Iris pigment epithelial cell (primary cell): ENCODE results near the gene CR1L.
"Not testable (repeated sequence)": the region's sequence is repeated elsewhere in the genome, so short reads cannot be mapped to it uniquely, and the experiment has no call there.

Source experiments
- DNase-seq: peaks from one replicate; pipeline ENCODE4 v3.0.0-alpha.2; 2011; ENCODE audit warnings: low read depth

CR1L gene

DNA sequence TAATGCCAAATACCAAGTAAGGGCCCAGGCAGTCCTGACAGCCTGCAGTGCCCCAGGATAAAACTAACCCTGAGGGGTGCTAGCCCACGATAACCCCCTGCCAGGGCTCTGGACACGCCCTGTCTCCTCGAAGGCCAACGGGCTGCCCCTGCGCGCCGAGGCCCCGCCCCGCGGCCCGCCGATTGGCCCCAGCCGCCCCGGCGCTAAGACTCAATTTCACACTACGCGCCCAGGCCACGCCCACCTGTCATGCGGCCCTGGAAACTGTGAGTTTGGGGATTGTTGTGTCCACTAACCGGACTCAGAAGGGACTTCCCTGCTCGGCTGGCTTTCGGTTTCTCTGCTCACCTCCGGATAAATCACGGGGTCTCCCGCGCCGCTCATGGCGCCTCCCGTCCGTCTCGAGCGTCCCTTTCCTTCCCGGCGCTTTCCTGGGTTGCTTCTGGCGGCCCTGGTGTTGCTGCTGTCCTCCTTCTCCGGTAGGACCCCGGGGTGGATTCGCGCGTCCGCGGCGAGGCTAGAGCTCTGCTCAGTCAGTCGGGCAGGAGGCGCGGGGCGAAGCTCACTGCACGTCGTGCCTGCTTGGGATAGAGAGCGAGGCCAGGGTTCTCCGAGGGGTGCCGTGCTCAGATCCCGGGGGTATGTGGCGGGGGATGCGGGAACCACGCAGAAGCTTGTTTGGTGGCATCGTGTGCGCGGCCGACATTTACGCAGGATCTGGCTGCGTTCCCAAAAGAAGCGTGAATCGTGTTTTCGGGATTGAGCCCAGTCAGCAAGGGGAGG is at the start of gene CR1L:
Gene CR1L (plus strand): TSS at position 282 of the 783 bp plus-strand sequence. CDS start 101 bp downstream, at position 383.
- DNase-seq: peak; percentile 51

DNA sequence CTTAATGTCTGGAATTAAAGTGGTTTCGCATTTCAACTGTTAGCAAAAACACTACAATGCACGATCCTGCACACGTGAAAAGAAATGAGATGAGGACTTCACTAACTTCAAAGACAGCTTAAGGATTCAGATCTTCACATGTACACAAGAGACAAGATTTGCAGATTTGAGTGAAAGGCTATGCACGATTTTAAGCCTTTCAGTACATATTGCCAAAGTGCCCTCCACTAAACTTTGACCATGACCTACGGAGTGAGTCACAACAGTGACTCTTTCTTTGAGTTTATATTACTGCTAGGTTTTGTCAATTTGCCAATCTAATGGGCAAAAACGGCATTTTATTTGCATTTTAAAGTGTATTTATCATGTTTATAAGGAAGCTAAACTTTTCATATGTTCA is 41.2 kb upstream of the CR1L start:
- DNase-seq: peak; percentile 51

DNA sequence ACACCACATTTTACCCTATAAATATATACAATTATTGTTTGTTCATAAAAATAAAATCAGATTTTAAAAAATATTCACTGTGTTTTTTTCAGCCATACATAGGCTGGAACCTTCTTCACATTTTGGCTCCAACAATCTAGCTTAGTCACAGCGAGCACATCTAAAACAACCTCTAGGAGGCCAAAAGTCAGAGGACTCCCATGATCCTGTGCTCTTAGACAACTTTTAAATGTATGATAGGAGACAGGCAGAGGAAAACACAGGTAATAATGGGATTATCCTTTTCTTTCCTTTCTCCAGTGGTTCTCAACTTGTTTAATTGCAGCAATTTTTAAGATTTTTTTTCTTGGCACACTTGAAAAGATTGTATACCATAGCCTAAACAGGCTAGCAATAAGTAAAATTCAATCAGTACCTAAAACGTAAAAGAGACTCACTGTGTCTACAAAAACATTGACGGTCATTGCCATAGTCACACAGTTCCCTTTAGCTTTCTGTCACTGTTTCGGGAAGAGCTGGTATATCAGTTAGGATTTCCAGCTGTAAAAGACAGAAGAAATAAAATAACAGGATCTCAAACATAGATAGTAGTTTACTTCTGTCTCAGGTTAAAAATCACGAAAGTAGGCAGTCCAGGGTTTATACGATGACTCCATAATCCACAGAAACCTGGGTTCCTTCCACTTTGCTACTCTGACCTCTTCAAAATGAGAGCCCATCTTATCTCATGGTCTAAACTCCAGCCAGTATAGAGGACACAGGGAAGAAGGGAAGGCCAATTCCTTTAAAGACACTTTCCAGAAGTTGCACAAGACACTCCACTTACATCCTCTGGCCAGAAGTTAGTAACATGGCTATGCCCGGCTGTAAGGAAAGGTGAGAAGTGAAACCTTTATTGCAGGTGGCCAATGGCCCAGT is 39.2 kb upstream of the CR1L start:
- DNase-seq: no peak

DNA sequence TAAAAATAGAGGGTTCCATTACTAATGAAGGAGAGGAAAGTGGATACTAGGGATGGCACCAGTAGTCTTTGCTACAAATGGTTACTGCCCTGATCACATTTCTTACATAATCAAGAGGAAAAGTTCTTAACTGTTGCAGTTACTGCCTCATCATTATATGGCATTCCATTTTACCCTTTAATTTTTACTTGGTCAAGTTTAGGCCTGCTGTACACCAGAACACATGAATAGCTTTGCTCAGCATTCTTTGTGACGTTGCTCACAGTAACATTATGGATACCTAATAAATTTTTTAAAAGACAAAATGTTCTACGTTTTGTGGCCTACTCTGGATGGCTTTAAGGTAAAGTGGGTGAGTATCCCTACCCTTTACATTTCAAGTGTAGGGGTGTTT is 38.6 kb upstream of the CR1L start:
- DNase-seq: no peak

DNA sequence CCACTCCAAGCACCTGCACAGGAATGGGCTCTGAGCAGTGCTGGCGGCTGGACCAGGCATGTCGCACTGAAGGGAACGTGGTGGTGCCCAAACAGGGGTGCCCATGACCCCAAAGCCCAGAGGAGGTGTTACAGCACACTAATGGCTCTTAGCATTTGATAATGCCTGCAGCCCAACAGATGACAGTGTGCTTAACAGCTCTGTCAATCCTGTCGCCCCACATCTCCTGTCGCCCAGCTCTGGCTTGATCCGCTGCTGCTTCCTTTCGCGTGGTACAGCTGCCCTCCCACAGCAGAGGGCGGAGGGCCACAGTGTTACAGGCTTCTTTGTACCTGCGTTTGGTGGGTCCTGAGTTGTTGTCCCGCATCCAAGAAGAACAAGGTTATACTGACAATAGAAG is 32.2 kb upstream of the CR1L start:
- DNase-seq: no peak

DNA sequence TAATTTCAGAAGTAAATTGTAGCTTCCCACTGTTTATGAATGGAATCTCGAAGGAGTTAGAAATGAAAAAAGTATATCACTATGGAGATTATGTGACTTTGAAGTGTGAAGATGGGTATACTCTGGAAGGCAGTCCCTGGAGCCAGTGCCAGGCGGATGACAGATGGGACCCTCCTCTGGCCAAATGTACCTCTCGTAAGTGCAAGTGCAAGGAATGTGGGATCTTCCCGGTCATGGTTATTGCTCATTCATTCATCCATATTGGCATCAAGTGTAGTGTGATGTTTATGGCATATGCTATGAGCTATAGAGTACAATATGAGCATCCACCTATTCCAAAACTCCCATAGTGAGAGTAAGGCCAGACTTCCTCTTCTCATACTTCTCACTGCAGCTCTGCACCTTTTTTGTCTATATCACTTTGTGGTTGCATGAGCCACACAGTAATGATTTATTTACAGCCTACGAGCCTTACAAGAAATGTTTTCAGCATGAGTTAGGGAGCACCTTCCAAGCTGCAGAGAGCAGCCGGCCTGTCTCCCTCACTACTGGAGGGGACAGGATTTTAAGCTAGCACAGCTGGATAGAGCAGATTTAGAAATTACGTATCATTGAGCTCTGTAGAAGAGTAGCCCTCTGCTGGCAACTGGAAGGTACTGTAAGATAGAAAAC is 24.9 kb upstream of the CR1L start:
- DNase-seq: peak; percentile 45

DNA sequence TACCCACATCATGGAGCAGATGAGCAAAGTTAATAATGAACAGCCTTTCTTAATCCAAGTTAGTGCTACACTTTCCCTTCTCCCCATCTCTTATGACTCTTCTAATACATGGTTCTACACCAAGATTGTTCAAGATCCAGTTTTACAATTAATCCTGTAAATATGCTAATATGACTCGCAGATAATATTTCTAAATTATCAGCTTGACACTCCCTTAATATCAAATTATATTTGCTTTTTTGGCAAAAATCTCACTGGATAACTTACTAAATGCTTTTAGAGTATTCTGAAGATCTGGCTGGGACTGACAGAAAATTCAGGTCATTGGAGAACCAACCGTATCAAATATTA is 24.4 kb upstream of the CR1L start:
- DNase-seq: no peak

DNA sequence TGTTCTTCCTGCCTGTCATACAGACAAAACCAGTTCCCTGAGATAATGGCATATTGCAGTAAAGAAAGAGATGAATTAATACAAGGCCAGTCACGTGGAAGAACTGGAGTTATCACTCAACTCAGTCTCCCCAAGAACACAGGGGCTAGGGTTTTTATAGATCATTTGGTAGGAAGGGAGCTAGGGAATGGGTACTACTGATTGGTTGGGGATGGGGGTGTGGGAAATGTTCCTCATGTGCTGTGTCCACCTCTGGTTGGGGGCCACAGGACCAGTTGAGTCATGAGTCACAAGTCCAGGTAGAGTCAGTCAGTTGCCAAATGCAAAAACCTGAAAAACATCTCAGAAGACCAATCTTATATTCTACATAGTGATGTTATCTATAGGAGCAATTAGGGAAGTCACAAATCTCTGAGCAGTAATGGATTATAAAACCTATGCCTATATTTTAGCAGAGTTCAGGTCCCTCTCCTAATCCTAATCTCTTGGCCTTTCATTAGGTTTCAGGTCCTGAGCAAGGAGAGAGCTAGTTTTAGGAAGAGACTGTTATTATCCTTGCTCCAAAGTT is 19.3 kb upstream of the CR1L start:
- not testable (repeated sequence) for DNase-seq

DNA sequence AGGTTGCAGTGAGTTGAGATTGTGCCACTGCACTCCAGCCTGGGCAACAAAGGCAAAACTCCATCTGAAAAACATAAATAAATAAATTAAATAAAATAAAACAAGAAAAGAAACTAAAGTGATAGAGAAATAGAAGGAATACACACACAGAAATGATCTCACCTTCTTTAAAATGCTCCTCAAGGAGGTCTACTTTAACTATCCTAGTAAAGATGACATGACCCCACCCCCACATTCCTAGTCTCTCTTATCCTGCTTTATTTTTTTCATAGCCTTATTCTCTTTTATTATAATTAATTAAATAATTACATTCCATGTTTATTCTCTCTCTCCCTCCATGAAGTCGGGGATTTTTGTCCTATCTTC is 18.0 kb upstream of the CR1L start:
- DNase-seq: no peak

DNA sequence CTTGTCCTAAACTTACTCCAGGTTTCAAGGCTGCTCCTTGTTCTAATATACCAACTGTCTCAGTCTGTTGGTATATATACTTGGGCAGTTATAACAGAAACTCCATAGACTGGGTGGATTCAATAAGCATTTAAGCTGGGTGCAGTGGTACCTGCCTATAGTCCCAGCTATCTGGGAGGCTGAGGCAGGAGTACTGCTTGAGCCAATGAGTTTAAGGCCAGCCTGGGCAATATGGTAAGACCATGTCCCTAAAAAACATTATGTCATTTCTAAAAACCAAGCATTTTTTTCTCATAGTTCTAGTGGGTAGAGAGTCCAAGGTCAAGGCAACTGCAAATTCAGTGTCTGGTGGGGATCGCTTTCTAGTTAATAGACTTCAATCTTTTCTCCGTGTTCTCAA is 17.4 kb upstream of the CR1L start:
- no peak for DNase-seq

DNA sequence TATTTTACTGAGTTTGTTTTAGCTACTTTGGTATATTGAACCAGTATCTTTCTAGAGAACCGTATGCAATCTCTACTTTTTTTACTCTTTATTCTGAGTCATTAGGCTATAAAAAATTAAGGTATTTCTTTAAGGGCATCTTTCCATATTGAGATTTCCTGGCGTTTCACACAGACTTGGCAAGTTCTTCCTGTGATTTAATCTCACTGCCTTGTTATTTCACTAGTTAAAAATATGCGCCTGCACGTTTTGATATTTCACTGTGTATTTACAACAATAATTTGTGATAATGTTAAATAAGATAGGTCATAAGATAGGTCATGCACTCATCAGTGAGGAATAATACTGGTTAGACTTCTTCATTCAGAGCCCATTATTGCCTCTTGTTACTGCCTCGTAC is 16.2 kb upstream of the CR1L start:
- no peak for DNase-seq

DNA sequence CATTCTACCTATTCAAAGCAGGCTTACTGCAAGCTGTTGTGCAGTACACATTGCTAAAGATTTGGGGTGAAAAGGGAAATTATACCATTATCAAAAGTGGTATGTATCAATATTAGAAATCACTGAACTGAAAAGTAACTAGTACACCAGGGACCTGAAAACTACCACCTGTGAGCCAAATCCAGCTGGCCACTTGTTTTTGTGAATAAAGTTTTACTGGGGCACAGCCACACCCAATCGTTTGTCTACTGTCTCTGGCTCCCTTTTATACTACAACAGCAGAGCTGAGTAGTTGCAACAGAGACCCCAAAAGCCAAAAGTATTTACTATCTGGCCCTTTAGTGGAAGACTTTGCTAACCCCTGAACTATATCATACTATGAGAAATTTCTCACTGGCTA is 13.8 kb upstream of the CR1L start:
- no peak for DNase-seq

DNA sequence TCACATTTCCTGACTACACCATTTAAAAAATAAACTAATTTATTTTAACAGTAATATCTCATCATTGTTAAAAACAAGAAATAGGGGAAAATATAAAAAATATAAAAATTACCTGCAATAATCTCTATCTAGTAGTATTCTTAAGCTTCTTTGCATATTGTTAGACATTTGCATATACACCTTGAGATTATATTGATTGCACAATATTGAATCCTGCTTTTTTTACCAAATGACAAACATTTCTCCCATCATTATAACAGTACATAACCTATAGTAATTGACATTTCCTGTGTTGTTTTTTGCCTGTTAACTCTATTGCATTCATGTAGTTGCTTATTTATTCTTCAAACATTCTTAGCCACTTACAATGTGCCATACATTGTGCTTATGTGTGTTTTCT is 11.7 kb upstream of the CR1L start:
- DNase-seq: no peak

DNA sequence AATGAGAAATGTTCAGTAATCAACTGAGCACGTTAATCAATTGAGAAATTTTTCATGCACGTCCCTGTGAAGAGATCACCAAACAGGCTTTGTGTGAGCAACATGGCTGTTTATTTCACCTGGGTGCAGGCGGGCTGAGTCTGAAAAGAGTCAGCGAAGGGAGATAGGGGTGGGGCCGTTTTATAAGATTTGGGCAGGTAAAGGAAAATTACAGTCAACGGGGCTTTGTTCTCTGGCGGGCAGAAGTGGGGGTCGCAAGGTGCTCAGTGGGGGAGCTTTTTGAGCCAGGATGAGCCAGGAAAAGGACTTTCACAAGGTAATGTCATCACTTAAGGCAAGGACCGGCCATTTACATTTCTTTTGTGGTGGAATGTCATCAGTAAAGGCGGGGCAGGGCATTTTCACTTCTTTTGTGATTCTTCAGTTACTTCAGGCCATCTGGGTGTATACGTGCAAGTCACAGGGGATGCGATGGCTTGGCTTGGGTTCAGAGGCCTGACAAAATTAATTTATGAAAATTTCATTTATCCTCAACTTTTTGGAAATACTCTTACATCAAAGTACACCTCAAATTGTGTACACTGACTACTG is 11.1 kb upstream of the CR1L start:
- not testable (repeated sequence) for DNase-seq

DNA sequence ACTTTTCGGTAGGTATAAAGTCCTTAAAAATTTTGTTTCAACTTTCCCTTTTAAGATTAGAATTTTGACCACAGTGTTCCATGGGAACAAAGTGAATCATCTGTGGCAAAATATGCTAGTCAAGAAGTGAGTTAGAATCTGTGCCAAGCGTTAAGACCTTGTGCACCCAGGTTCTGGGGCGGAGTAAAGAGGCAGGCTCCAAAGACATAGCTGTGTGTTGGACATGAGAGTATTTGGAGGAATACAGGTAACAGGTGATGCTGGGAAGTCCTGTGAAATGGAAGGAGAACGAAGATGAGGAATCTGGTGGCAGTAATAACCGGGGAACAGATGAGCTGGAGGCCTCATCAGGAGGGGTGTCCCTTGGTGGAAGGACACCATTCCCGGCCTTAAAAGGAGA is 10.6 kb upstream of the CR1L start:
- DNase-seq: not testable (repeated sequence)

DNA sequence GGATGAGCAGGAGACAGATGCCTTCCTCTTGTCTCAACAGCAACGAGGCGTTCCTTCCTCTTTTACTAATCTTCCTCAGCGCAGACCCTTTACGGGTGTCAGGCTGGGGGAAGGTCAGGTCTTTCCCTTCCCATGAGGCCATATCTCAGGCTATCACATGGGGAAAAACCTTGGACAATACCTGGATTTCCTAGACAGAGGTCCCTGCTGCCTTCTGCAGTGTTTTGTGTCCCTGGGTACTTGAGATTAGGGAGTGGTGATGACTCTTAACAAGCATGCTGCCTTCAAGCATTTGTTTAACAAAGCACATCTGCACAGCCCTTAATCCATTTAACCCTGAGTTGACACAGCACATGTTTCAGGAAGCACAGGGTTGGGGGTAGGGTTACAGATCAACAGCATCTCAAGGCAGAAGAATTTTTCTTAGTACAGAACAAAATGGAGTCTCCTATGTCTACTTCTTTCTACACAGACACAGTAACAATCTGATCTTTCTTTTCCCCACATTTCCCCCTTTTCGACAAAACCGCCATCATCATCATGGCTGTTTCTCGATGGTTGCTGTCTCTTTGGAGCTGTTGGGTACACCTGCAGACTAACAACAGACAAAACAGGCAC is 9.3 kb upstream of the CR1L start:
- DNase-seq: not testable (repeated sequence)

DNA sequence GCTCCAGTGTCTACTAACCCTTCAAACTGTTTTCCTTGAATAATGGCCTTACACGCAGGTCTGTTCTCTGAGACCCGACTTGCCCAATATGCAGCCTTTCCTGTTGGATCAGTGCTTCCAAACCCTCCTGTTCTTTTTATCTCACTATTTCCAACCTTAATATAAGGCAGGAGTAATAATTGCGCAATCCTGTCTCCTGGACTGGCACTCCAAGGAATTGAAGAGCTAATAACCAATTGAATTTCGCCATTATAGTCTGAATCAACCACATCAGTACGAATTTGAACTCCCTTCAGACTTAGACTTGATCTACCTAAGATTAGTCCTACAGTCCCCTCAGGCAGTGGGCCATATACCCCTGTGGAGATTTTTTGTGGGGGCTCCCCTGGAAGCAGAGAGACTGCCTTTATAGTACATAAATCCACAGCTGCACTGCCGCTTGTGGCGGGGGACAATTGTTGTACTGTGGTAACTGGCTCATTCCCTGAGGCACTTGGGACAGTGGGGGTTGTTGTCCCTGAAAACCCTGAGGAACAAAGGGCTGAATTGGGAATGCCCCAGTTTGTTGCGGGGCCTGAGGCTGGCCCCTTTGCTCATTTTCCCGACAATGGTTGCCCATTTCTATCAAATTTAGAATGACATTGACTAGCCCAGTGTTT is 6.3 kb upstream of the CR1L start:
- DNase-seq: not testable (repeated sequence)

DNA sequence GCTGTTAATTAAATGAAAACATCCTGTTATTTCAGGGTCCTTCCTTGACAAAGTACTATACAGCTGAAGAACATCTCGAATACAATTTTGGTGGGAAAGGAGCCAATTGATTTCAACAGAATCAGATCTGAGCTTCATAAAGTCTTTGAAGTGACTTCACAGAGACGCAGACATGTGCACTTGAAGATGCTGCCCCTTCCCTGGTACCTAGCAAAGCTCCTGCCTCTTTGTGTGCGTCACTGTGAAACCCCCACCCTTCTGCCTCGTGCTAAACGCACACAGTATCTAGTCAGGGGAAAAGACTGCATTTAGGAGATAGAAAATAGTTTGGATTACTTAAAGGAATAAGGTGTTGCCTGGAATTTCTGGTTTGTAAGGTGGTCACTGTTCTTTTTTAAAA is 5.6 kb upstream of the CR1L start:
- DNase-seq: not testable (repeated sequence)

DNA sequence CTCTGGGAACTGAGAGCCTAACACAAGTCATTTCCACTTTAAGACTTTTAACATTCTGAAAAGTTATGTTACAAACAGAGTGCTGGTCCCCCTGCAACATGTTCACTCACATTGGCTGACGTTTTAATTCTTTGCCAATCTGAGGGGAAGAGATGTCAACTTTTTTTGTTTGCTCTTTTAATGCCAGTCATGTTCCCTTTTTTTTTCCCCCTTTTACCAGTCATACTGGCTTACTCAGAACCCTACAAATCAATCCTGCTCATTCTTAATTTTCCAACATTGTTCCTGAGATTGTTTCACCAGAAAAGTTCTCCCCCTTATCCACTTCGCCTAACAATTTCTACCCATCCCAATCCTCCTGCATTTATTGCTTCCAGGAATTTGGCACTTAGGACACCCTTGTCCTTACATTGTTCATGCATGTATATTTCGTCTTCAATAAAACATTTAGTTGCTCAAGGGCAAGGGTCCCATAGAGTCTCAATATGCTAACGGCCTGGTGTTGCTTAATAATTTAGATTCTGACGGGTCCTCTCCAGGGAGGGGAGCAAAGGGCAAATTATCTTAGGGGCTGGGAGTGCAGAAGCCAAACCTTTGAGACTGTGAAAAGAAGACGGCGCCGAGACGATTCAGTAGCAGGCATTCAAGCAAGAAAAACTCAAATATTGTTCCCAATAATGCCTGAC is 624 bp upstream of the CR1L start:
- DNase-seq: no peak

DNA sequence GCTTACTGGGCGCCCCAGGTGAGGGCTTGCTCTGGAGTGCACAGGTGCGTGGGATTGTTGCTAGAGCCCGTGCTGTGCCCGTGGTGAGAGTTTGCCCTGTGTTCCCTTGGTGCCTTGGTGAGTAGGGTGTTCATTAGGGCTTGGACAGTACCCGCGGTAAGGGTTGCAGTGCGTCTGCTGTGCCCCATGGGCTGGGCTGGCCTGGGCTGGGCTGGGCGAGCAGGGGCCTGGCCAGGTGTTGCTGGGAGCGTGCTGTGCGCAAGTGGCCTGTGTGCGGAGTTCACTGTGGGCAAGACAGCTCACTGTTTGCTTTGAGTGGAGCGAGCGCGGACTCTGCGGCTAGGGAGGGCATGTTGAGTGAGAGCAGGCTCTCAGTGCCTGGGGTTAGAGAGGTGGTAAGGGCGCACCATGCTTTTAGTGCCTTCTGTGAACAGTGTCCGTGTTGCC is 725 bp downstream of the CR1L start:
- no peak for DNase-seq
